HL-60 (cell line): ENCODE data around the gene JDP2.

Experiments used
- DNase-seq, 2 experiments: peaks; one replicate each; pipeline ENCODE4 v3.0.0-alpha.2; 2010 to 2020; ENCODE audit warnings: low read depth in 1 of 2, low spot score in 1 of 2
- H3K27ac ChIP-seq: fragments of 250-450 bp; sonication (Bioruptor Pico); replicated peaks from 2 replicates; pipeline ENCODE4 v1.5.1; 2020; ENCODE audit warnings: mild to moderate bottlenecking, moderate library complexity
- H3K27me3 ChIP-seq: fragments of 250-450 bp; sonication (Bioruptor Pico); 2 replicates; pipeline ENCODE4 v1.5.1; 2021; ENCODE audit warnings: mild to moderate bottlenecking, moderate library complexity; ENCODE audit not compliant: insufficient read depth, poor library complexity, severe bottlenecking
- H3K4me3 ChIP-seq: replicated peaks from 2 replicates; pipeline ENCODE4 v1.5.1; 2011; ENCODE audit warnings: mild to moderate bottlenecking, control low read depth, low read length; ENCODE audit not compliant: insufficient read depth
- GABPA ChIP-seq: IDR thresholded peaks from 2 replicates; pipeline ENCODE4 v1.6.1; 2012; ENCODE audit warnings: low read depth
- POLR2AphosphoS5 ChIP-seq: IDR thresholded peaks from 2 replicates; pipeline ENCODE4 v1.6.1; 2012; ENCODE audit warnings: low read depth
- SPI1 ChIP-seq: IDR thresholded peaks from 2 replicates; pipeline ENCODE4 v1.6.1; 2012; ENCODE audit warnings: low read depth, mild to moderate bottlenecking, borderline replicate concordance
- TF ChIP-seq, protein P1 (sequence below): IDR thresholded peaks from 2 replicates; pipeline ENCODE4 v1.6.1; 2012; ENCODE audit warnings: low read depth; ENCODE audit not compliant: insufficient replicate concordance
- TF ChIP-seq, protein P2 (sequence below): IDR thresholded peaks from one replicate; pipeline ENCODE4 v1.5.1; 2011; ENCODE audit warnings: low read length, control low read depth, inconsistent platforms; ENCODE audit not compliant: insufficient read depth

The JDP2 gene

DNA sequence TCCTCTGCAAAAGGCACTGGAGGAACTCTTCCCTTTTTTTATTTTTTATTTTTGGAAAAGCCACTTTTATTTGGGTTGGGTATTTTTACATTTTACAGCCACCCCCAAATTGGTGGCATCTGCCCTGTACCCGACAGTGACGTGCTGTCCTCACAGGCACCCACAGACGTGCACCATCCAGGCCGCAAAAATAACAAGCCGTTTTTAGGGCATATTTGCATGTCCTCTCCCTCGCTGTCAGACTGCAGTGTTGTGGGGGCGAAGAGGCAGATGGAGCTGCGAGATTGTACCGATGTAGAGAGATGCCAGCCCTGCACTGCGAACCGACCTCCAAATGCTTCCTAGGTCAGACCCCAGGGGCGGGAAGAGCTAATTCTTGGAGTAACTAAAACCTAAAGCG lies 12.2 kb downstream of the JDP2 start:
- Histone ChIP-seq H3K27me3 (no peaks in the 10 kb centered on the region), H3K27ac (no peak overlapping the region), H3K4me3 (no peak overlapping the region)
- TF ChIP-seq SPI1: no peak
- TF ChIP-seq POLR2AphosphoS5: no peak
- no peak for TF ChIP-seq GABPA
- TF ChIP-seq, protein P1, sequence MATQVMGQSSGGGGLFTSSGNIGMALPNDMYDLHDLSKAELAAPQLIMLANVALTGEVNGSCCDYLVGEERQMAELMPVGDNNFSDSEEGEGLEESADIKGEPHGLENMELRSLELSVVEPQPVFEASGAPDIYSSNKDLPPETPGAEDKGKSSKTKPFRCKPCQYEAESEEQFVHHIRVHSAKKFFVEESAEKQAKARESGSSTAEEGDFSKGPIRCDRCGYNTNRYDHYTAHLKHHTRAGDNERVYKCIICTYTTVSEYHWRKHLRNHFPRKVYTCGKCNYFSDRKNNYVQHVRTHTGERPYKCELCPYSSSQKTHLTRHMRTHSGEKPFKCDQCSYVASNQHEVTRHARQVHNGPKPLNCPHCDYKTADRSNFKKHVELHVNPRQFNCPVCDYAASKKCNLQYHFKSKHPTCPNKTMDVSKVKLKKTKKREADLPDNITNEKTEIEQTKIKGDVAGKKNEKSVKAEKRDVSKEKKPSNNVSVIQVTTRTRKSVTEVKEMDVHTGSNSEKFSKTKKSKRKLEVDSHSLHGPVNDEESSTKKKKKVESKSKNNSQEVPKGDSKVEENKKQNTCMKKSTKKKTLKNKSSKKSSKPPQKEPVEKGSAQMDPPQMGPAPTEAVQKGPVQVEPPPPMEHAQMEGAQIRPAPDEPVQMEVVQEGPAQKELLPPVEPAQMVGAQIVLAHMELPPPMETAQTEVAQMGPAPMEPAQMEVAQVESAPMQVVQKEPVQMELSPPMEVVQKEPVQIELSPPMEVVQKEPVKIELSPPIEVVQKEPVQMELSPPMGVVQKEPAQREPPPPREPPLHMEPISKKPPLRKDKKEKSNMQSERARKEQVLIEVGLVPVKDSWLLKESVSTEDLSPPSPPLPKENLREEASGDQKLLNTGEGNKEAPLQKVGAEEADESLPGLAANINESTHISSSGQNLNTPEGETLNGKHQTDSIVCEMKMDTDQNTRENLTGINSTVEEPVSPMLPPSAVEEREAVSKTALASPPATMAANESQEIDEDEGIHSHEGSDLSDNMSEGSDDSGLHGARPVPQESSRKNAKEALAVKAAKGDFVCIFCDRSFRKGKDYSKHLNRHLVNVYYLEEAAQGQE: no peak
- TF ChIP-seq, protein P2, sequence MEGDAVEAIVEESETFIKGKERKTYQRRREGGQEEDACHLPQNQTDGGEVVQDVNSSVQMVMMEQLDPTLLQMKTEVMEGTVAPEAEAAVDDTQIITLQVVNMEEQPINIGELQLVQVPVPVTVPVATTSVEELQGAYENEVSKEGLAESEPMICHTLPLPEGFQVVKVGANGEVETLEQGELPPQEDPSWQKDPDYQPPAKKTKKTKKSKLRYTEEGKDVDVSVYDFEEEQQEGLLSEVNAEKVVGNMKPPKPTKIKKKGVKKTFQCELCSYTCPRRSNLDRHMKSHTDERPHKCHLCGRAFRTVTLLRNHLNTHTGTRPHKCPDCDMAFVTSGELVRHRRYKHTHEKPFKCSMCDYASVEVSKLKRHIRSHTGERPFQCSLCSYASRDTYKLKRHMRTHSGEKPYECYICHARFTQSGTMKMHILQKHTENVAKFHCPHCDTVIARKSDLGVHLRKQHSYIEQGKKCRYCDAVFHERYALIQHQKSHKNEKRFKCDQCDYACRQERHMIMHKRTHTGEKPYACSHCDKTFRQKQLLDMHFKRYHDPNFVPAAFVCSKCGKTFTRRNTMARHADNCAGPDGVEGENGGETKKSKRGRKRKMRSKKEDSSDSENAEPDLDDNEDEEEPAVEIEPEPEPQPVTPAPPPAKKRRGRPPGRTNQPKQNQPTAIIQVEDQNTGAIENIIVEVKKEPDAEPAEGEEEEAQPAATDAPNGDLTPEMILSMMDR: no peak
- DNase-seq: no peak

DNA sequence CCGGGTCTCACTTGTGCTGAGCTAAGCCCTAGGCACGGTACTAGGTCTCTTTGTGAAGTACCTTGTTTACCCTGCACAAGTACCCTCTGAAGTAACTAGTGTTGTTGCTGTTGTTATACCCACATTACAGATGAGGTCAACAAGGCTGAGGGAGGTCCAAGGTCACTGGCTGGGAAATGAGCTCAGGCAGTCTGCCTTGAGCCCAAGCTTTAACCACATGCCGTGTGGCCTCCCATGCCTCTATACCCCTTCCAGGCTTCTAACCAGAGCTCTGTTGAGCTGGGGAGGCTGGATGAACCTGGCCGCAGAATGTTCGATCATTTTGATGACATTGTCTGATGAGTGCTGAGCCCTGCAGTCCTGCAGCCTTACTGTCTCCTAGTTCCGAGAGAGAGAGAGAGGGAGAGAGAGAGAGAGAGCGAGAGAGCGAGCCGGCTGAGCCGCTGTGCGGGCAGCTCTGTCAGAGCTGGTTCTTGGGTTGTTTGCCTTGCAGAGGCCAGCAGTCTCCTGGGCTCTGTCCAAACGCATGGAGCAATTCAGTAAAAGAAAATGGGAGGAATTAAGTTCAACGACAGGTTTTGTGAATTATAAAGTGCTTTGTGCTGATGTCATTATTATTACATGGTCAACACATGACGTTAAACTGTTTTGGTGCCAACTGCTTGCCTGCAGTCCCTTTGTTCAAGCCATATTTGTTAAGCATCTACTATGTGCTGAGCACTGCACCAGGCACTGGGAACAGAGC lies 13.1 kb downstream of the JDP2 start:
- no peaks in the 10 kb centered on the region for H3K27me3 ChIP-seq
- no peak overlapping the region for H3K27ac ChIP-seq
- DNase-seq: no peak
- H3K4me3 ChIP-seq: no peak overlapping the region
- TF ChIP-seq POLR2AphosphoS5 (no peak), SPI1 (no peak), GABPA (no peak)
- TF ChIP-seq, protein P2: no peak
- TF ChIP-seq, protein P1: no peak

DNA sequence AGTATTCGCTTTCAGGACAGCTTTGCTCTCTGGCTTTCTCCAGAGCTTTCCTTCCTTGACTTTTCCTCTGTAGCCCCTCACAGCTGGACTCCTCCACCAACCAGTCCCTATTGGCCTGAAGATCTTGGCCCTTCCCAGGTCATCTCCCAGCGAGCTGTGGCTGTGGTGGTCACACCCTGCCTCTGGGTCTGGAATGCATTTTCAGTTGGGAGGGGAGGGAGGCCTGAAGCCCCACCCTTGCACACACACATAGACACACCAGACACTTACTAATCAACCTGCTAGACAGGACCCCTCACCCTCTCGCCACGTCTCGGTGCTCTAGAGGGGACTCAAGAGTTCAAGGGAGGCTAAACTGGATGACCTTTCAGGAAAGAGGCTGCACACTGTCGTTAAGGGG lies 13.9 kb downstream of the JDP2 start:
- no peak overlapping the region for H3K4me3 ChIP-seq
- TF ChIP-seq, protein P2: no peak
- TF ChIP-seq POLR2AphosphoS5 (no peak), SPI1 (no peak), GABPA (no peak)
- TF ChIP-seq, protein P1: no peak
- DNase-seq: no peak
- H3K27me3 ChIP-seq: no peaks in the 10 kb centered on the region
- H3K27ac ChIP-seq: no peak overlapping the region
